GM19193 (cell line): ENCODE measurements around the gene C1QTNF8.

ENCODE experiments used
- POLR2A ChIP-seq: IDR thresholded peaks from 4 replicates; pipeline ENCODE4 v1.6.1; 2011; ENCODE audit not compliant: insufficient read depth, insufficient read length; ENCODE audit errors: extremely low read depth

C1QTNF8 gene, protein sequence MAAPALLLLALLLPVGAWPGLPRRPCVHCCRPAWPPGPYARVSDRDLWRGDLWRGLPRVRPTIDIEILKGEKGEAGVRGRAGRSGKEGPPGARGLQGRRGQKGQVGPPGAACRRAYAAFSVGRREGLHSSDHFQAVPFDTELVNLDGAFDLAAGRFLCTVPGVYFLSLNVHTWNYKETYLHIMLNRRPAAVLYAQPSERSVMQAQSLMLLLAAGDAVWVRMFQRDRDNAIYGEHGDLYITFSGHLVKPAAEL

DNA sequence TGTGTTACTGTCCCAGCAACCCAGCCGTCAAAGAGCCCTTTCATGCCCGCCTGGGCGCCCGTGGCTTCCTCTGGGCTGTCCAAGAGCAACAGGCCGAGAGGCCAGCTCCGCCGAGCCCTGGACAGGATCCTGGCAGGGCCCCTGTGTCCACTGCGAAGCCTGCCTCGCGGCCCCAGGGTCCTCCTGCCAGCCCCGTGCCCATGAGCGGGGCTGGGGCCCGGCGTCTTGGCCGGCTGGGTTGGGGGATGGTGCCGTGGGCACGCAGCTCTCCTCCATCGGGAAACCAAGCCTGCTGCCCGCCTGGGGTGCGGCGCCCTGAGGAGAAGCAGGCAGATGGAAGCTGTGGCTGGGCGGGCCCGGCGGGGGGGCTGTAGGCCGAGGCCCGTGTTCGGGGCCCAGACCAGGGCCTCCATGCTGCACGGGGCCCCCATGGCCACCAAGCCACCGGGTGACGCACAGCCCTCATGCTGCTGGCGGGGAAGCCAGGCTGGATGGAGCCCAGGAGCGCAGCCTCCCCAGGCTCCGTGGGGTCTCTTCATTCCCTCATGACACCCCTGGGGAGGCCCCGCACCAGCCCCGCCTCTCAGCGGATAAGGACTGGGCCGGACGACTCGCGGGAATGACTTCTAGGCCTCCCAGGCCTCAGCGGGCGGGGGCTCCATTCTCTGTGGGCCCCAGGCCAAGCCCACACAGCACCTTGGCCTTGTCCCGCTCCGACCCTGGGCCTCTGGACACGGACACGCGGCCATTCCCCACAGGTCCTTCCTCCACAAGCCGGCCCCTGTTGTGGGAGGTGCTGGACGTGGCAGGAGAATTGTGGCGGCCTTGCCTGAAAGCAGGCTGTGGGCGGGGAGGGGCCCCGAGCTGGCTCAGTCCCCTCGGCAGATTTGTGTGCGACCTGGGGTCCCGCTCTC lies at the start of gene C1QTNF8:
C1QTNF8 (minus strand) TSS at position 76 of the 914 bp plus-strand sequence. CDS start 1,322 bp downstream, outside the sequence.
- TF ChIP-seq POLR2A = no peak

GRCh38 chr16:1145383-1146100 lies 49.5 kb upstream of the C1QTNF8 start:
- TF ChIP-seq POLR2A = no peak

- TF ChIP-seq POLR2A = no peak
Observed at GRCh38 chr16:1144476-1145382, 48.7 kb upstream of the C1QTNF8 start.

- TF ChIP-seq POLR2A = no peak
Observed at GRCh38 chr16:1143761-1144450, 47.9 kb upstream of the C1QTNF8 start.

- no peak for TF ChIP-seq POLR2A
Observed at GRCh38 chr16:1142911-1143310, 46.9 kb upstream of the C1QTNF8 start.

- no peak for TF ChIP-seq POLR2A
Observed at GRCh38 chr16:1141716-1142115, 45.7 kb upstream of the C1QTNF8 start.

- TF ChIP-seq POLR2A = no peak
Observed at GRCh38 chr16:1141191-1141590, 45.1 kb upstream of the C1QTNF8 start.

- no peak for TF ChIP-seq POLR2A
Observed at GRCh38 chr16:1140582-1141162, 44.6 kb upstream of the C1QTNF8 start.

DNA sequence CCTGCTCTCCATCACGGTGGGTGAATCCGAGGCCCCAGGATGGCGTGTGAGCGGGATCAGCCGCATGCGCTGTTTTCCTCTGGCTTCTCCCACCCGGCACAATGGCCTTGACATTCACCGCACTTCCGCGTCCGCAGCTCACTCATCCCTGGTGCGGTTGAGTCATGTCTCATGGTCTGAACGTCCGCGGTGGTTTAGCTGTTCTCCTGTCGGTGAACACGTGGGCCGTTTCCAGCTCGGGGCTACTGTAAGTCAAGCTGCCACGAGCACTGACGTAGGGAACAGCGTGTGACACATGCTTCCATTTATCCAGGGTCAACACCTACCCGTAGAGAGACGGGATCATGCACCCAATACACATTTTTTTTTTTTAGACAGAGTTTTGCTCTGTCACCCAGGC lies 41.6 kb upstream of the C1QTNF8 start:
- TF ChIP-seq POLR2A = no peak

- TF ChIP-seq POLR2A = no peak
Observed at GRCh38 chr16:1135459-1135825, 39.4 kb upstream of the C1QTNF8 start.

- no peak for TF ChIP-seq POLR2A
Observed at GRCh38 chr16:1134776-1135458, 38.9 kb upstream of the C1QTNF8 start.

- no peak for TF ChIP-seq POLR2A
Observed at GRCh38 chr16:1133810-1134520, 37.9 kb upstream of the C1QTNF8 start.
